IPS-15b (cell line): Measurements from ENCODE around the gene TEX22.

Experiments
- H3K27me3 ChIP-seq: one replicate; pipeline ENCODE4 v1.6.1; 2013; ENCODE audit warnings: low read length; ENCODE audit not compliant: control insufficient read depth, insufficient read depth
- H3K36me3 ChIP-seq: one replicate; pipeline ENCODE4 v1.6.1; 2013; ENCODE audit warnings: low read length; ENCODE audit not compliant: control insufficient read depth, insufficient read depth
- H3K4me1 ChIP-seq: one replicate; pipeline ENCODE4 v1.6.1; 2013; ENCODE audit warnings: mild to moderate bottlenecking, low read length; ENCODE audit not compliant: control insufficient read depth, insufficient read depth
- H3K4me3 ChIP-seq: one replicate; pipeline ENCODE4 v1.5.1; 2013; ENCODE audit warnings: low read depth, low read length
- H3K9ac ChIP-seq: one replicate; pipeline ENCODE4 v1.6.1; 2013; ENCODE audit warnings: low read depth, mild to moderate bottlenecking, low read length
- H3K9me3 ChIP-seq: one replicate; pipeline ENCODE4 v1.6.1; 2013; ENCODE audit warnings: mild to moderate bottlenecking, low read length; ENCODE audit not compliant: control insufficient read depth, insufficient read depth

TEX22 gene

GRCh38 chr14:105444859-105445258 is 46.5 kb downstream of the TEX22 start:
- Histone ChIP-seq H3K4me3 (no peak overlapping the region), H3K9me3 (no peaks in the 10 kb centered on the region), H3K4me1 (no peaks in the 10 kb centered on the region), H3K9ac (no peak overlapping the region), H3K27me3 (no peaks in the 10 kb centered on the region), H3K36me3 (peaks cover 28% of the 10 kb centered on the region)

DNA sequence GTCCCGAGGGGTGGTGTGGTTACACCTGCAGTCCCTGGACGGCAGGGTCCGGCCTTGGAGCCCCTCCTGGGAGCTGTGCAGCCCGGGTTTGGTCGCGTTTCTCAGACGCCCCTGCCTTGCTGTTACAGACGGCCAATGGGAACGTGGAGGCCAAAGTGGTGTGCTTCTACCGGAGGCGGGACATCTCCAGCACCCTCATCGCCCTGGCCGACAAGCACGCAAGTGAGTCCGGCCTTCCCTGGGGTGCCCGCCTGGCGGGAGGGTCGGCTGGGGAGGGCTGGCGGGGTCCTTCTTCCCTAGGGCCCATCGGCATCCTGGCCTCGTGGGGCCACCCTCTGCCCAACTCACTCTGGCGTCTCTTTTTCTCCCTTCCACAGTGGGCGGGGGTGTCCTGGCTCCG is 47.0 kb downstream of the TEX22 start:
- Histone ChIP-seq H3K4me1 (no peaks in the 10 kb centered on the region), H3K36me3 (peaks cover 29% of the 10 kb centered on the region), H3K27me3 (no peaks in the 10 kb centered on the region), H3K9me3 (no peaks in the 10 kb centered on the region), H3K4me3 (no peak overlapping the region), H3K9ac (no peak overlapping the region)

DNA sequence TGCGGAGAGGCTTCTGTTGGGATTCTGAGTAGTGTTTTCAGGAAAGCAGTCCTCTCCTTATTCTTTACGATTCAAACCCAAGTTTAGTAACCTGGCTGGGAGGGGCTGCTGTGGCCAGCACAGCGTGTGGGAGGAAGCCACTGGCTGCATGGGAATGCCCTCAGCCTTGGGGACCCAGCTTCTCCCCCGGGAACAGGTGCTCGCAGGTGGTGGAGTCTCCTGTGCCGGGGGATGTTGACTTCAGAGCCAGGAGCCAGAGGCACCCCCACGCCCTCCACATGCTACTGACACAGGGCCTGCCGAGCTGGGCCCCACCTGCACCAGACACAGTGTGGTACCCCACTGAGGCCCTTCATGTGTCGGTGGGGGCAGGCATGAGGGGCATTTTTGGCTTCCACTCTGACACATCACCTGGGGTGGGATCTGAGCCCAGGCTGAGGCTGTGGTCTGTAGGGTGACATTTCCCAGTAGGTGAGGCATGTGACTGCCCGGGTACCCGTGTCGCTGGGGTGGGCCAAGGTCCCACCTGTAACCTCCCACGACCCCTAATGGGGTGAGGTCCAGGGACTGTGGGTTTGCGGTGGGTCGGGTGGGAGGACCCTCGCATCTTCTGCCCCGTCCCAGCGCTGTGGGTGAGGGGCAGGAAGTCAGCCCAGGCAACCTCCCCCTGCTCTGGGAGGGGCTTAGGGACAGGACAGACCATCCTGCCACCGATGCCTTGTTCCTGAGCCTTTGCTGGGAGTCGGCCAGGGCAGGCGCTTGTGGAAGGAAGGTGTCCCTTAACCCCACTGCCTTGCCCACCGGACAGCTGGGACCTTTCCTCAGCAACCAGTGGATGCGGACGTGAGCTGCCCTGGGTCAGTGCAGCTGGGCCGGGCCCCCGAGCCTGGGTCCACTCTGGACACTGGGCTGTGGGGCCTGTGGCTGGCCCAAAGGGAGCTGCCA is 47.8 kb downstream of the TEX22 start:
- H3K9ac ChIP-seq, result no peak overlapping the region
- peaks cover 30% of the 10 kb centered on the region for H3K36me3 ChIP-seq
- no peaks in the 10 kb centered on the region for H3K4me1 ChIP-seq
- H3K27me3 ChIP-seq, result no peaks in the 10 kb centered on the region
- no peaks in the 10 kb centered on the region for H3K9me3 ChIP-seq
- no peak overlapping the region for H3K4me3 ChIP-seq

DNA sequence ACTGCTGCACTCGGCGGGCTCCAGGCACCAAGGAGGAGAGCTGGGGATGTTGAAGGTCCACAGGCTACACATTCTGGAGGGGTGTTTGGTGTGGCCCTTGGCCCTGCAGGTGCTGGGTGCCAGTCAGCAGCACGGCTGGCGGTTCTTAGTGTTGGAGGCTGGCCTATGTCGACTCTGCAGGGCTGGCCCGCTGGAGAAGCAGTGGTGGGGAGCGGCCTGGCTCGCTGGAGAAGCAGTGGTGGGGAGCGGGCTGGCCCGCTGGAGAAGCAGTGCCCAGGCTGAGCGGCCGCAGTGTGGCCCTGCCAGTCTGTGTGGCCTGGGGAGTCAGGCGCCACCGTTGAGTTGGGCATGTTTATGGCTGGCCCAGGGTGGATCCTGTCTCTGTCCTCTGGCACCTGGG is 48.6 kb downstream of the TEX22 start:
- H3K36me3 ChIP-seq, result peaks cover 35% of the 10 kb centered on the region
- no peaks in the 10 kb centered on the region for H3K9me3 ChIP-seq
- no peak overlapping the region for H3K4me3 ChIP-seq
- H3K27me3 ChIP-seq, result no peaks in the 10 kb centered on the region
- no peaks in the 10 kb centered on the region for H3K4me1 ChIP-seq
- H3K9ac ChIP-seq, result no peak overlapping the region

GRCh38 chr14:105447651-105448640 is 49.6 kb downstream of the TEX22 start:
- peaks cover 34% of the 10 kb centered on the region for H3K36me3 ChIP-seq
- no peaks in the 10 kb centered on the region for H3K27me3 ChIP-seq
- H3K4me1 ChIP-seq, result no peaks in the 10 kb centered on the region
- no peak overlapping the region for H3K4me3 ChIP-seq
- H3K9ac ChIP-seq, result no peak overlapping the region
- H3K9me3 ChIP-seq, result no peaks in the 10 kb centered on the region

DNA sequence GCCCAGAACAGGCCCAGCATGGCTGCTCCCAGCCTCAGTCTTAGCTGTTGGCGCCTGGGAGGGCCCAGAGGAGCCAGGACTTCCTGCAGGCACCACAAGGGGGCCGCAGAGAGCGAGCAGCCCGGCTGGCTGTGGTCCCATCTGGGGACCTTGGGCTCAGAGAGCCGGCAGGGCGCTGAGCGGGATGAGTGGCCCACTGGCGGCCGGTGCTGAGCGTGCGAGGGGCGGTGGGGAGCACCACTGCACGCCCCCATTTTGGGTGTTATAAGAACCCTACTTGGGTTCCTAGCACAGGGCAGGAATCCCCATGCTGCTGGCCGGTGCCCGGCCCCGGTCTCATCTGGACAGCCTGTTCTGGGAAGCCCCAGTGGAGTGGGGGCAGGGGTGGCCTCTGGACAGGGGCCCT is 50.4 kb downstream of the TEX22 start:
- H3K4me1 ChIP-seq, result no peaks in the 10 kb centered on the region
- H3K9ac ChIP-seq, result no peak overlapping the region
- H3K27me3 ChIP-seq, result no peaks in the 10 kb centered on the region
- no peak overlapping the region for H3K4me3 ChIP-seq
- H3K36me3 ChIP-seq, result peaks cover 38% of the 10 kb centered on the region
- no peaks in the 10 kb centered on the region for H3K9me3 ChIP-seq

DNA sequence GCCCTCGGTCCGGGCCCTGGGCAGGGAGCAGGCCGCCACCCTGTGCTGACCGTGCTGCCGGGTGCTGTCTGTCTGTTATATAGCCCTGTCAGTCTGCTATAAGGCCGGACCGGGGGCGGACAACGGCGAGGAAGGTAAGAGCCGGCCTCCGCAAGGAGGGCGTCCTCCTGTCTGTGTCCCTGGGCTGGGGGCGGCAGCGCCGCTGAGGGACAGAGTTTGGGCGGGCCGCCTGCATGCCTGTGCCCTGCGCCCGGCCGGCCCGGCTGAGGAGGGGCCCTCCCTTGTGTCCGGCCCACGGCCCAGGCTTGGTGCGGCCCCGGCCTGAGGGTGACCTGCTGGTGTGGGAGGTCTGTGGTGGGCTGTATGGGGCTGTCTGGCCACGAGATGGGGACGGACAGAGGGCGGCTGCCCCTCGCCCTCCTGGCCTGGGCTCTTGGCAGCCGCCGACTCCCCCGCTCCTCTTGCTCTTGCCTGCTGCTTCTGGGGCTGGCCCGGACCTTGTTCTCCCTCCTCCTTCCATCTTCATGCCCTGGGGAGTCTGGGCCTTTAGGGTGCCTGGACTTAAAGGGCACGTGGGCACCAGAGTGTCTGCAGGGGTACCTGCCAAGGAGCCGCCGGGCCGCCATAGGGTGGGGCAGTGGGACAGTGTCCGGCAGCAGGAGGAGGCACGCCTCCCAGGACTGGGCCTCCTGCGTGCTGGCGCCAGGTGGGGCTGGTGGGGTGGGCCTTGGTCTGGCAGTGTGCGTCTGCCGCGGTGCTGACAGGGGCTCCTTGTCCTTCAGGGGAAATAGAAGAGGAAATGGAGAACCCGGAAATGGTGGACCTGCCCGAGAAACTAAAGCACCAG is 51.2 kb downstream of the TEX22 start:
- Histone ChIP-seq H3K9ac (no peak overlapping the region), H3K4me1 (no peaks in the 10 kb centered on the region), H3K4me3 (no peak overlapping the region), H3K36me3 (peaks cover 46% of the 10 kb centered on the region), H3K9me3 (no peaks in the 10 kb centered on the region), H3K27me3 (no peaks in the 10 kb centered on the region)

GRCh38 chr14:105450123-105450505 is 51.8 kb downstream of the TEX22 start:
- no peak overlapping the region for H3K9ac ChIP-seq
- H3K9me3 ChIP-seq, result no peaks in the 10 kb centered on the region
- H3K36me3 ChIP-seq, result peaks cover 49% of the 10 kb centered on the region
- no peaks in the 10 kb centered on the region for H3K27me3 ChIP-seq
- H3K4me1 ChIP-seq, result no peaks in the 10 kb centered on the region
- no peak overlapping the region for H3K4me3 ChIP-seq

GRCh38 chr14:105450864-105451720 is 52.8 kb downstream of the TEX22 start:
- H3K9ac ChIP-seq, result no peak overlapping the region
- H3K4me1 ChIP-seq, result no peaks in the 10 kb centered on the region
- no peaks in the 10 kb centered on the region for H3K9me3 ChIP-seq
- no peaks in the 10 kb centered on the region for H3K27me3 ChIP-seq
- H3K4me3 ChIP-seq, result no peak overlapping the region
- peaks cover 56% of the 10 kb centered on the region for H3K36me3 ChIP-seq

DNA sequence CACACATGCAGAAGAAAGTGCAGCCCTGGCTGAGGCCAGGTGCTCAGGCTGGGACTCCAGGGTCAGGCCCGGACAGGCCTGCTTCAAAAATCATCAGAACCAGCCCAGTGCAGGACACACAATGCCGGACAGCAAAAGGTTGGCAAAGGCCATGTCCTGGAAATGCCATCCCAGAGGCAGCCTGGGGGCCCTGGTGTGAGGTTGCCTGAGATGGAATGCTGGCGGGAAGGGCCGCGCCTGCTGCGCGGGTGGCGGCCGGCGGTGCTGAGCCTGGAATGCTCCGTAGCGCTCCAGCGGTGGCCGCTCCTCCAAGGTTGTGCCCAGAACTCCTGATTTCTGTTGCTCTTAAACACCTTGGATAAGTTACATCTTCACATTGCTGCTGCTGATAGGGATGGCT is 54.6 kb downstream of the TEX22 start:
- Histone ChIP-seq H3K9ac (no peak overlapping the region), H3K27me3 (no peaks in the 10 kb centered on the region), H3K9me3 (no peaks in the 10 kb centered on the region), H3K36me3 (peaks cover 67% of the 10 kb centered on the region), H3K4me1 (no peaks in the 10 kb centered on the region), H3K4me3 (no peak overlapping the region)
